H1 (cell line): ENCODE measurements around the gene ACACB. TPM values are rescaled to one million over a fixed set of nuclear protein-coding genes. Genes with fewer than 3 reads are reported as not detected.
A peak's percentile ranks its signal among the peaks of the same experiment; 100 is the strongest.

ENCODE experiments used
- CTCF ChIA-PET: fragments of 300-600 bp; sonication (Branson Sonifier 250); formaldehyde crosslinking; loops from one replicate; lab custom pipeline; 2021; ENCODE audit not compliant: partially characterized antibody; lab: Charles Lee
- POLR2A ChIA-PET: fragments of 300-600 bp; sonication (Branson Sonifier 250); formaldehyde crosslinking; loops from one replicate; lab custom pipeline; 2021; ENCODE audit warnings: inconsistent platforms; ENCODE audit not compliant: partially characterized antibody; lab: Charles Lee
- DNase-seq, 2 experiments: peaks; one replicate each; pipeline versions ENCODE4 v3.0.0 to v3.0.0-alpha.2; 2010 to 2022; ENCODE audit warnings: low spot score in 2 of 2, low read depth in 1 of 2, mixed read lengths in 1 of 2
- FAIRE-seq: peaks from 2 replicates; lab custom pipeline; 2011; peaks lifted over from hg19 to GRCh38; lab: Jason Lieb, UNC
- H2AFZ ChIP-seq: 2 replicates; pipeline ENCODE4 v1.8.1; 2012; ENCODE audit warnings: low read length, inconsistent platforms
- H2AK5ac ChIP-seq: 2 replicates; pipeline ENCODE4 v1.6.1; 2013; ENCODE audit warnings: low read depth, low read length
- H2BK120ac ChIP-seq: replicated peaks from 2 replicates; pipeline ENCODE3; 2013; ENCODE audit warnings: low read depth, low read length, inconsistent platforms
- H2BK12ac ChIP-seq: 2 replicates; pipeline ENCODE4 v1.6.1; 2013; ENCODE audit warnings: low read depth, low read length
- H2BK15ac ChIP-seq: 2 replicates; pipeline ENCODE4 v1.6.1; 2013; ENCODE audit warnings: low read length
- H2BK20ac ChIP-seq: 2 replicates; pipeline ENCODE4 v1.6.1; 2013; ENCODE audit warnings: low read length
- H2BK5ac ChIP-seq: 2 replicates; pipeline ENCODE4 v1.6.1; 2013; ENCODE audit warnings: low read depth, low read length
- H3K14ac ChIP-seq: 2 replicates; pipeline ENCODE4 v1.6.1; 2013; ENCODE audit warnings: inconsistent platforms; ENCODE audit not compliant: insufficient read length
- H3K18ac ChIP-seq: 2 replicates; pipeline ENCODE4 v1.6.1; 2013; ENCODE audit warnings: low read length; ENCODE audit errors: extremely low read depth
- H3K23ac ChIP-seq: 2 replicates; pipeline ENCODE4 v1.6.1; 2013; ENCODE audit warnings: inconsistent platforms; ENCODE audit not compliant: insufficient read length
- H3K23me2 ChIP-seq: 2 replicates; pipeline ENCODE4 v1.6.1; 2013; ENCODE audit warnings: low read depth, low read length
- H3K27ac ChIP-seq: 2 replicates; pipeline ENCODE4 v1.6.1; 2011; ENCODE audit warnings: low read depth, low read length, inconsistent platforms
- H3K27me3 ChIP-seq, 4 experiments: replicated peaks in 1 of 4; 1 replicate in 1 of 4; 2 replicates in 3 of 4; pipeline versions ENCODE4 v1.6.1 to v1.8.1; 2011 to 2013; ENCODE audit warnings: low read length in 3 of 4, mild to moderate bottlenecking in 3 of 4, inconsistent platforms in 2 of 4, mixed read lengths in 2 of 4, moderate library complexity in 1 of 4; ENCODE audit not compliant: control insufficient read depth in 3 of 4, insufficient read depth in 3 of 4; ENCODE audit errors: extremely low read depth in 1 of 4
- H3K36me3 ChIP-seq, 4 experiments: 2 replicates each; pipeline versions ENCODE4 v1.6.1 to v1.8.1; 2011 to 2013; ENCODE audit warnings: mild to moderate bottlenecking in 4 of 4, low read length in 3 of 4, moderate library complexity in 2 of 4, control low read depth in 1 of 4, inconsistent platforms in 1 of 4; ENCODE audit not compliant: insufficient read depth in 4 of 4, control insufficient read depth in 2 of 4
- H3K4ac ChIP-seq: replicated peaks from 2 replicates; pipeline ENCODE3; 2013; ENCODE audit warnings: low read length, low read depth, mixed read lengths, inconsistent platforms; ENCODE audit not compliant: insufficient read length
- H3K4me1 ChIP-seq, 4 experiments: replicated peaks in 1 of 4; 1 replicate in 1 of 4; 2 replicates in 3 of 4; pipeline versions ENCODE4 v1.6.1 to v1.8.1; 2011 to 2013; ENCODE audit warnings: low read length in 3 of 4, inconsistent platforms in 2 of 4, mixed read lengths in 1 of 4; ENCODE audit not compliant: insufficient read depth in 4 of 4, control insufficient read depth in 3 of 4
- H3K4me2 ChIP-seq, 2 experiments: 2 replicates each; pipeline versions ENCODE4 v1.6.1 to v1.8.1; 2011 to 2013; ENCODE audit warnings: low read depth in 2 of 2, low read length in 2 of 2, control low read depth in 1 of 2, inconsistent platforms in 1 of 2, mild to moderate bottlenecking in 1 of 2; ENCODE audit not compliant: insufficient read depth in 1 of 2
- H3K4me3 ChIP-seq, 4 experiments: fragments of 200-600, 300-600 bp in 1 of 4; sonication (generic), shearing (Covaris generic), sonication (Bioruptor Twin) in 1 of 4; 2 replicates each; pipeline versions ENCODE4 v1.5.1 to v1.8.1; 2011 to 2016; ENCODE audit warnings: low read length in 4 of 4, low read depth in 3 of 4, control low read depth in 2 of 4, inconsistent platforms in 2 of 4, mild to moderate bottlenecking in 2 of 4, mixed read lengths in 1 of 4, moderate library complexity in 1 of 4; ENCODE audit not compliant: insufficient read depth in 2 of 4; ENCODE audit errors: extremely low read depth in 1 of 4
- H3K56ac ChIP-seq: replicated peaks from 2 replicates; pipeline ENCODE3; 2013; ENCODE audit warnings: low read depth, mild to moderate bottlenecking, mixed read lengths, low read length, inconsistent platforms; ENCODE audit not compliant: insufficient read length
- H3K79me1 ChIP-seq: 2 replicates; pipeline ENCODE4 v1.6.1; 2013; ENCODE audit warnings: low read depth, low read length, control low read depth
- H3K79me2 ChIP-seq, 2 experiments: 2 replicates each; pipeline versions ENCODE4 v1.6.1 to v1.8.1; 2012 to 2013; ENCODE audit warnings: low read length in 2 of 2, mild to moderate bottlenecking in 2 of 2, inconsistent platforms in 1 of 2; ENCODE audit not compliant: insufficient read depth in 2 of 2, control insufficient read depth in 1 of 2
- H3K9ac ChIP-seq, 4 experiments: replicated peaks in 1 of 4; 1 replicate in 1 of 4; 2 replicates in 3 of 4; pipeline versions ENCODE4 v1.6.1 to v1.8.1; 2011 to 2013; ENCODE audit warnings: low read depth in 3 of 4, low read length in 3 of 4, control low read depth in 2 of 4, mild to moderate bottlenecking in 2 of 4, moderate library complexity in 2 of 4, inconsistent platforms in 1 of 4; ENCODE audit errors: extremely low read depth in 1 of 4
- H3K9me3 ChIP-seq, 2 experiments: 2 replicates each; pipeline versions ENCODE4 v1.6.1 to v1.8.1; 2012 to 2013; ENCODE audit warnings: mild to moderate bottlenecking in 2 of 2, moderate library complexity in 2 of 2, control low read depth in 1 of 2, inconsistent platforms in 1 of 2, low read depth in 1 of 2, low read length in 1 of 2, mixed read lengths in 1 of 2; ENCODE audit not compliant: insufficient read depth in 2 of 2
- H4K20me1 ChIP-seq, 2 experiments: replicated peaks in 1 of 2; 2 replicates each; pipeline versions ENCODE3 to v1.8.1; 2011 to 2013; ENCODE audit warnings: inconsistent platforms in 2 of 2, low read length in 2 of 2, mild to moderate bottlenecking in 1 of 2; ENCODE audit not compliant: insufficient read depth in 2 of 2, control insufficient read depth in 1 of 2
- H4K5ac ChIP-seq: 2 replicates; pipeline ENCODE4 v1.6.1; 2013; ENCODE audit warnings: low read length, low read depth, mixed read lengths, inconsistent platforms; ENCODE audit not compliant: insufficient read length
- H4K8ac ChIP-seq: 2 replicates; pipeline ENCODE4 v1.8.0; 2013; ENCODE audit warnings: mild to moderate bottlenecking, moderate library complexity, low read length, inconsistent platforms; ENCODE audit not compliant: insufficient read depth; ENCODE audit errors: extremely low read depth
- H4K91ac ChIP-seq: replicated peaks from 2 replicates; pipeline ENCODE3; 2013; ENCODE audit warnings: low read length, mixed read lengths, inconsistent platforms; ENCODE audit not compliant: insufficient read length
- MAFK ChIP-seq: IDR thresholded peaks from 2 replicates; pipeline ENCODE4 v1.6.1; 2012; ENCODE audit warnings: low read depth, mild to moderate bottlenecking, improper control_type of control experiment, low read length
- RAD21 ChIP-seq, 2 experiments: IDR thresholded peaks in 1 of 2; conservative IDR thresholded peaks in 1 of 2; 2 replicates each; pipeline ENCODE4 v1.6.1; 2011; ENCODE audit warnings: low read depth in 2 of 2, low read length in 2 of 2, improper control_type of control experiment in 1 of 2, inconsistent platforms in 1 of 2, mild to moderate bottlenecking in 1 of 2, moderate library complexity in 1 of 2
- WGBS, 2 experiments: shearing (Covaris generic) in 1 of 2; methylation state at CpG; one replicate each; pipeline versions ENCODE4 v1.1.6 to v1.1.7; 2013 to 2015; ENCODE audit warnings: low lambda C conversion rate in 2 of 2, mixed read lengths in 2 of 2, inconsistent platforms in 1 of 2, low coverage in 1 of 2, missing lambda C conversion rate in 1 of 2; ENCODE audit not compliant: insufficient replicate concordance in 2 of 2, insufficient coverage in 1 of 2, insufficient read length in 1 of 2; ENCODE audit errors: extremely low coverage in 1 of 2, missing lambda C conversion rate in 1 of 2; 5-methylcytosine and 5-hydroxymethylcytosine counted together
- polyA plus RNA-seq, 7 experiments: library from polyadenylated mRNA; depleted of rRNA in 3 of 7; stranded (reverse) in 5 of 7; unstranded in 2 of 7; fragments of >200 nt in 5 of 7; fragments of 200-250 nt in 2 of 7; gene quantifications; 1 replicate in 5 of 7; 2 replicates in 1 of 7; 4 replicates in 1 of 7; pipeline versions ENCODE4 v1.2.1 to v1.2.3, GENCODE V29; 2011 to 2013; ENCODE audit warnings: missing spikeins in 2 of 7, mixed read lengths in 2 of 7
- total RNA-seq: library from RNA; stranded (reverse); fragmentation: NEBNext Ultra II Directional; extraction: Animal tissue kit (Norgen Biotek cat#: 25700); gene quantifications from 2 replicates; pipeline ENCODE4 v1.2.1, GENCODE V29; 2021
- TF ChIP-seq, protein P1 (sequence below), 3 experiments: IDR thresholded peaks; 1 replicate in 2 of 3; 2 replicates in 1 of 3; pipeline versions ENCODE4 v1.5.1 to v1.6.1; 2011; ENCODE audit warnings: low read length in 3 of 3, mild to moderate bottlenecking in 3 of 3, inconsistent platforms in 2 of 3, low read depth in 1 of 3, moderate library complexity in 1 of 3; ENCODE audit not compliant: insufficient read depth in 1 of 3; ENCODE audit errors: control extremely low read depth in 1 of 3

The ACACB gene
- total and polyA plus RNA-seq, 2 of the 8 experiments (the other 6 are each of a cell fraction or from before 2014, with no cell fraction given): 5.8 to 15.3 TPM

DNA sequence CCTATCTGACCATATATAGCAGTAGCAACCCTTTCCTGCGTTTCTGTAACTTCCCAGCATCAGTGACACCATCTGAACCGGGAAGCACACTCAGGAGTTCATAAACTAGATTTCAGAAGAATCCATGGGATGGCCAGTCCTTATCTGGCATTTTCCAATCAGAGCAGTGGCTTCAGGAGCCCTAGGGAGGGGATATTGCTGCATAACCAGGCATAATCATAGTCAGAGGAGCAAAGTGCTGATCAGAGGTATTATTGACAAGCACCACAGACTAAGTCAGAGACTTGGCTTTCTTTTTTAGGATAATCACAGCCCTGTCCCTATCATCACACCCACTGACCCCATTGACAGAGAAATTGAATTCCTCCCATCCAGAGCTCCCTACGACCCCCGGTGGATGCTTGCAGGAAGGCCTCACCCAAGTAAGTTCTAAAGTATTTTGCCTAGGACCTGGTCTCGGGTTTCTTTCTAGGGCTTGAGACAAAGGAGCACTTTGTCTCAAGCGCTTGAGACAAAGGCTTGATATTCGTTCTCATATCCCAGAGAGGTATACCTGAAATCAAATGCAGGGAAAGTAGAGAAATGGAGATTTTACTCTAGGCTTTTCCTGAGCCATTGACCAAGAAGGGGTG lies 137.6 kb downstream of the ACACB start:
- Histone ChIP-seq H3K27ac (no peak overlapping the region), H4K8ac (no peak overlapping the region), H3K18ac (no peak overlapping the region), H4K91ac (no peak overlapping the region), H3K4me3 (no peak overlapping the region), H3K9ac (no peak overlapping the region), H4K5ac (no peak overlapping the region), H3K4ac (no peak overlapping the region), H2AK5ac (no peak overlapping the region), H3K27me3 (0 out of 7 replicates have a peak, but pooled peaks cover 0 to 2% (median 0%) of the 10 kb centered on the region in 4 experiments), H2BK120ac (no peak overlapping the region), H3K23me2 (no peaks in the 10 kb centered on the region), H3K79me1 (no peaks in the 10 kb centered on the region), H4K20me1 (no peaks in the 10 kb centered on the region), H3K23ac (no peak overlapping the region), H3K4me2 (no peak overlapping the region), H3K56ac (no peak overlapping the region), H3K4me1 (no peaks in the 10 kb centered on the region), H2BK20ac (no peak overlapping the region), H3K36me3 (peaks cover 0 to 11% (median 0%) of the 10 kb centered on the region in 4 experiments; a peak in 1 of 8 replicates), H3K79me2 (no peaks in the 10 kb centered on the region), H2AFZ (no peak overlapping the region), H3K9me3 (peaks cover 9 to 15% of the 10 kb centered on the region in 2 experiments; a peak in 2 of 4 replicates), H3K14ac (no peak overlapping the region), H2BK5ac (no peak overlapping the region), H2BK15ac (no peak overlapping the region), H2BK12ac (no peak overlapping the region)
- FAIRE-seq (no peak), DNase-seq (no peak)
- 86% methylated on average over 7 of the region's 7 CpGs; no CpG with 5 or more reads in 1 of the 2 experiments for WGBS, 2 experiments
- TF ChIP-seq MAFK (no peak), RAD21 (IDR thresholded peaks at IDR 0.05 in 1 of 2, conservative IDR thresholded peaks at IDR 0.05 in 1 of 2; ENCODE audit: low read depth in 2 of 2, low read length in 2 of 2) (peak in 1 of 2 experiments; percentile 17; a peak in 1 of 4 replicates)
- TF ChIP-seq, protein P1, sequence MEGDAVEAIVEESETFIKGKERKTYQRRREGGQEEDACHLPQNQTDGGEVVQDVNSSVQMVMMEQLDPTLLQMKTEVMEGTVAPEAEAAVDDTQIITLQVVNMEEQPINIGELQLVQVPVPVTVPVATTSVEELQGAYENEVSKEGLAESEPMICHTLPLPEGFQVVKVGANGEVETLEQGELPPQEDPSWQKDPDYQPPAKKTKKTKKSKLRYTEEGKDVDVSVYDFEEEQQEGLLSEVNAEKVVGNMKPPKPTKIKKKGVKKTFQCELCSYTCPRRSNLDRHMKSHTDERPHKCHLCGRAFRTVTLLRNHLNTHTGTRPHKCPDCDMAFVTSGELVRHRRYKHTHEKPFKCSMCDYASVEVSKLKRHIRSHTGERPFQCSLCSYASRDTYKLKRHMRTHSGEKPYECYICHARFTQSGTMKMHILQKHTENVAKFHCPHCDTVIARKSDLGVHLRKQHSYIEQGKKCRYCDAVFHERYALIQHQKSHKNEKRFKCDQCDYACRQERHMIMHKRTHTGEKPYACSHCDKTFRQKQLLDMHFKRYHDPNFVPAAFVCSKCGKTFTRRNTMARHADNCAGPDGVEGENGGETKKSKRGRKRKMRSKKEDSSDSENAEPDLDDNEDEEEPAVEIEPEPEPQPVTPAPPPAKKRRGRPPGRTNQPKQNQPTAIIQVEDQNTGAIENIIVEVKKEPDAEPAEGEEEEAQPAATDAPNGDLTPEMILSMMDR (IDR thresholded peaks at IDR 0.05; ENCODE audit: control extremely low read depth in 1 of 3, insufficient read depth in 1 of 3, low read depth in 1 of 3, low read length in 3 of 3): peak in 1 of 3 experiments; percentile 36; a peak in 1 of 4 replicates
- ChIA-PET CTCF (interaction anchor here (0.6 to 1.6 kb wide), 10 partner anchors 9 to 606 kb away, joined by 3 to 5 read pairs (median 3); no protein-coding TSS in a partner anchor), POLR2A (no interaction called here)
